Measurements from ENCODE around the gene STYXL1.

DNA sequence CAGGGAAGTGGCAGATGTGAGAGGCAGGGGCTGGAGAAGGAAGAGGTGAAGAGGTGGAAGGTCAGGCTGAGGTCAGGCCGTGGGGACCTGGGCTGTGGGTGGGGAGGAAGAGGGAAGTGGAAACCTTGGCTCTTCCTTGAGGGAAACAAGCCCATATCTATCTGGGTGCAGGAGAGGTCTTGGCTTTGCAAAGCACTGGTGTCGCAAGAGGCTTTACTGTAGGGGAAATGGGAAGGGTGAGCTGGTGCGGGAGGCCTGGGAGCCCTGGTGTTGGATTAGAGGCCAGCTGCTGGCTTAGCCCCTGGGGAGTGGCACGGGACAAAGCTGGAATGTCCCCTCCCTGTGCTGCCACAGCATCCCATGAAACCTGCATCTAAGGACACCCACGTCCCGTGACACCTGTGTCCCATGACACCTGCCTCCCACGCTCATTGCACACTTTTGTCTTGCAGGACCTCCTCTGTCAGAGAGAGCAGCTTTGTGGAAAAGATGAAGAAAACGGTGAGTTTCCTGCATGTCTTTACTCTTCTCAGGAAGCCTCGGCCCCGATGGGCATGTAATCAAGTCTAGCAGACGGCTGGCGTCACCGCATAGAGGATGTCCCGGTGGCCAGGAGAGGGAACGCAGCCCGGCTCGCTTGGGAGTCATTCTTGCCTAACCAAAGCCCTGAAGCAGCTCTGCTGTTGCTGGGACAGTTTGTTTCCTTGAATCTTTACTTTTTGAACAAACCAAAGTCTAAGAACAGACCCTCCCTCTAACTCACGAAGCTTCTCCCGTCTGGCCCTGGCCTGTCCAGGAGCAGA is 75.6 kb downstream of the STYXL1 start:
- TF ChIP-seq, protein P1, sequence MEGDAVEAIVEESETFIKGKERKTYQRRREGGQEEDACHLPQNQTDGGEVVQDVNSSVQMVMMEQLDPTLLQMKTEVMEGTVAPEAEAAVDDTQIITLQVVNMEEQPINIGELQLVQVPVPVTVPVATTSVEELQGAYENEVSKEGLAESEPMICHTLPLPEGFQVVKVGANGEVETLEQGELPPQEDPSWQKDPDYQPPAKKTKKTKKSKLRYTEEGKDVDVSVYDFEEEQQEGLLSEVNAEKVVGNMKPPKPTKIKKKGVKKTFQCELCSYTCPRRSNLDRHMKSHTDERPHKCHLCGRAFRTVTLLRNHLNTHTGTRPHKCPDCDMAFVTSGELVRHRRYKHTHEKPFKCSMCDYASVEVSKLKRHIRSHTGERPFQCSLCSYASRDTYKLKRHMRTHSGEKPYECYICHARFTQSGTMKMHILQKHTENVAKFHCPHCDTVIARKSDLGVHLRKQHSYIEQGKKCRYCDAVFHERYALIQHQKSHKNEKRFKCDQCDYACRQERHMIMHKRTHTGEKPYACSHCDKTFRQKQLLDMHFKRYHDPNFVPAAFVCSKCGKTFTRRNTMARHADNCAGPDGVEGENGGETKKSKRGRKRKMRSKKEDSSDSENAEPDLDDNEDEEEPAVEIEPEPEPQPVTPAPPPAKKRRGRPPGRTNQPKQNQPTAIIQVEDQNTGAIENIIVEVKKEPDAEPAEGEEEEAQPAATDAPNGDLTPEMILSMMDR (IDR thresholded peaks at IDR 0.05) = no peak
- TF ChIP-seq POLR2AphosphoS5 (IDR thresholded peaks at IDR 0.05) (peak in 2 of 4 donors; percentile 34 to 52), POLR2A (IDR thresholded peaks at IDR 0.05) (no peak)

All from sigmoid colon (tissue), 4 donors.